GM23338 (cell line): ENCODE results near the gene ARF1.

Experiments used
- CTCF ChIP-seq, 2 experiments: fragments of 200-600 bp in 1 of 2; sonication (generic) in 1 of 2; conservative IDR thresholded peaks; 2 replicates each; pipeline versions ENCODE4 v1.5.1 to v1.6.1; 2016 to 2017; ENCODE audit warnings: antibody characterized with exemption in 2 of 2, low read depth in 2 of 2, mild to moderate bottlenecking in 2 of 2, moderate library complexity in 1 of 2
- EZH2phosphoT487 ChIP-seq: fragments of 200-600 bp; sonication (generic); IDR thresholded peaks from one replicate; pipeline ENCODE4 v1.8.1; 2018; ENCODE audit warnings: antibody characterized with exemption; ENCODE audit not compliant: unreplicated experiment
- POLR2AphosphoS5 ChIP-seq: IDR thresholded peaks from 2 replicates; pipeline ENCODE4 v1.6.1; 2016; ENCODE audit warnings: antibody characterized with exemption, low read depth
- REST ChIP-seq: IDR thresholded peaks from one replicate; pipeline ENCODE4 v1.6.1; 2018; ENCODE audit warnings: antibody characterized with exemption; ENCODE audit not compliant: unreplicated experiment

GRCh38 chr1:228100822-228101613 lies 18.5 kb downstream of the ARF1 start:
- no peak for TF ChIP-seq CTCF (conservative IDR thresholded peaks at IDR 0.05; ENCODE audit: low read depth in 2 of 2)
- no peak for TF ChIP-seq POLR2AphosphoS5
- no peak for TF ChIP-seq EZH2phosphoT487
- TF ChIP-seq REST = no peak
